Stomach smooth muscle (tissue), 2 donors: ENCODE data around the gene PMEPA1.

ENCODE experiments used
- H3K27ac ChIP-seq: one replicate; pipeline ENCODE4 v1.7.0; 2013; ENCODE audit warnings: mild to moderate bottlenecking, low read length, inconsistent platforms
- H3K27me3 ChIP-seq, 2 donors: one replicate each; pipeline ENCODE4 v1.7.0; 2013; ENCODE audit warnings: low read length in 2 of 2; ENCODE audit not compliant: insufficient read depth in 2 of 2, control insufficient read depth in 1 of 2
- H3K36me3 ChIP-seq, 2 donors: one replicate each; pipeline ENCODE4 v1.7.0; 2013; ENCODE audit warnings: low read length in 2 of 2; ENCODE audit not compliant: control insufficient read depth in 2 of 2, insufficient read depth in 2 of 2
- H3K4me1 ChIP-seq: one replicate; pipeline ENCODE4 v1.7.0; 2013; ENCODE audit warnings: low read length; ENCODE audit not compliant: control insufficient read depth, insufficient read depth
- H3K4me3 ChIP-seq, 2 donors: one replicate each; pipeline ENCODE4 v1.7.0; 2013; ENCODE audit warnings: low read length in 2 of 2
- H3K9ac ChIP-seq, 2 donors: one replicate each; pipeline ENCODE4 v1.7.0; 2013; ENCODE audit warnings: low read length in 2 of 2, mild to moderate bottlenecking in 1 of 2
- H3K9me3 ChIP-seq, 2 donors: one replicate each; pipeline ENCODE4 v1.7.0; 2013; ENCODE audit warnings: low read length in 2 of 2; ENCODE audit not compliant: control insufficient read depth in 2 of 2
- donor health status: healthy.
- donor health status: Pancreatic carcinoma.

Gene PMEPA1

DNA sequence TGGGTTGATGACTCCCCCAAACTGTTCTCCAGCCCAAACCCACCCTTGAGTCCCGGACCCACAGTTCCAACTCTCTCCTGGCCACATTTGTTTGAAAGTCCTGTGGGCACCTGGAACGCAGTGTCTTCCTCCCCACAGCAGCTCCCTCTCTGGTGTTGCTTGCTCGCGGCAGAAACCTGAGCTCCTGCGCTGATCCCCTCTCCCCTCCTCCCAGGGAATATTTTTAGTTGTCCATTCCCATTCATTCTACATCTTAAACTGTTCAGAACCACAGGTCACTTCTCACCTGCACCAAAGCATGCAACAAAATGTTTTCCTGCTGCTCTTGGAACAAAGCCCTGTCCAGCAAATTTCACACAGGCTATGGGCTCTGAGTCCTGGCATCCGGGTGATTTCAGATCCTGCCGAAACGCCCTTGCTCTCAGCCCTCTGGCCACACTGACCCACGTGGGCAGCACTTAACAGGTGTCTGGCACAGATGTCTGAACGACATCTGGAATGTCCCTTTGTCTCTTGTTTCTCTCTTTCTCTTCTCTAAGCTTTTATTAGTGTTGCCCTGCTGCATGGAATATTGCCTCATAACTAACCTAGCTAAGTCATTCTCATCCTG is 27.0 kb upstream of the PMEPA1 start:
- Histone ChIP-seq H3K9me3 (no peaks in the 10 kb centered on the region), H3K4me1 (no peaks in the 10 kb centered on the region), H3K36me3 (no peaks in the 10 kb centered on the region), H3K4me3 (no peak overlapping the region), H3K9ac (no peak overlapping the region), H3K27me3 (no peaks in the 10 kb centered on the region), H3K27ac (no peak overlapping the region)

DNA sequence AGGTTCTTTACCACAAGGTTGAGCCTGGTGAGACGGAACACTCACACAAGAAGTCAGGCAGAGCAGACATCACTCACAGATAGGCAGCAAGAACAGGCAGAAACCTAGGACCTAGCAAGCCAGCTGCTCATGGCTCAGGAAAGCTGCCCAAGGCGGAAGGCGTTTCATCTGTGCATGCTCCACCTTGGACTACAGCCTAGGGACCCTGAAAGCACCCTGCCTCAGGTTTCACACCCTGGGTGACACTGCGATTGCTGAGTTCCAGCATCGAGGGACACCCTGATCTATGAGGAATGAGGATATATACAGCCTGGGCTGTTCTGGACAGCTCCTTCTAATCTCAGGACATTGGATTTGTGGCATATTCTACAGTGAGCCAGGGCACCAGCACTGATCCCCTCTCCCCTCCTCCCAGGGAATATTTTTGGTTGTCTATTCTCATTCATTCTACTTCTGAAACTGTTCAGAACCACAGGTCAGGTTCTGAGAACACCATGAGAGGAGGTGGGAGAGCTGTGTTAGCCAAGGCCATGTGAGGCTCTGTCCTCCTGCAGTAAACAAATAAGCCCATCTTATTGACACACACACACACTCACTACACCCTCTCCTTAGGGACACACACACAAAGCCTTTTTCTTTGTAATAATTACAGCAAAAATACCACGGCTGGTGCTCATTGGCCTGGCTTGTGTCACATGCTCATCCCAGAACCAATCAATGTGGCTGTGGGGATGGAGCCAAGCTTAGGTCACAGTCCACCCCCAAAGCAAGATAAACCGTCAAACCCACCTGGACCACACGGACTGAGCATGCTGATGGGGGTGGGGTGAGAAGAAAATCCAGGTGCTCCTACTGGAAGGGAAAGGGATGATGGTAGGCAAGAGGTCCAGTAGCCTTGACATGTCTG is 26.3 kb upstream of the PMEPA1 start:
- Histone ChIP-seq H3K27ac (no peak overlapping the region), H3K9ac (no peak overlapping the region), H3K9me3 (no peaks in the 10 kb centered on the region), H3K4me1 (no peaks in the 10 kb centered on the region), H3K27me3 (no peaks in the 10 kb centered on the region), H3K36me3 (no peaks in the 10 kb centered on the region), H3K4me3 (no peak overlapping the region)

DNA sequence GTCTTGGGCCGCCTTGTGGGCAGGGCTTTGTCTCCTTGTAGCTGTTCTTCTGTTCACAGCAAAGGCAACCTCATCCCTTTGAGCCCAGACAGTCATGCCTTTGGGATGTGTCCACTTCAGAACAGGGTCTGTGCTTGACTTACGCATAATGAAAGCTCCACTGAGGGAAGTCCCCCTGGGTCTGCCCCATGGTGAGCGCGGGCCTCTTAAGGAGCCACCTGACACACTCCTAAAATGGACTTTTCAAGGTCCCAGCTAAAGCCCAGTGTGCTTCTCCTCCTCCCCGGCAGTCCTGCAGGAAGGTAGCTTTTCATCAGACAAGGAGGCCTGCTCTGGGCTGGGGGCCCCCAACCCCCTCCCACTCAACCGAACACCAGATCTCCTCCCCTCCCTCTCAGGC is 24.9 kb upstream of the PMEPA1 start:
- Histone ChIP-seq H3K27me3 (no peaks in the 10 kb centered on the region), H3K4me3 (no peak overlapping the region), H3K9me3 (no peaks in the 10 kb centered on the region), H3K9ac (no peak overlapping the region), H3K4me1 (no peaks in the 10 kb centered on the region), H3K27ac (no peak overlapping the region), H3K36me3 (no peaks in the 10 kb centered on the region)

GRCh38 chr20:57732226-57732625 is 22.4 kb upstream of the PMEPA1 start:
- Histone ChIP-seq H3K9ac (no peak overlapping the region), H3K27ac (no peak overlapping the region), H3K9me3 (no peaks in the 10 kb centered on the region), H3K4me1 (no peaks in the 10 kb centered on the region), H3K4me3 (no peak overlapping the region), H3K36me3 (no peaks in the 10 kb centered on the region), H3K27me3 (no peaks in the 10 kb centered on the region)

GRCh38 chr20:57728762-57729161 is 18.9 kb upstream of the PMEPA1 start:
- Histone ChIP-seq H3K27ac (no peak overlapping the region), H3K9me3 (no peaks in the 10 kb centered on the region), H3K9ac (no peak overlapping the region), H3K4me1 (no peaks in the 10 kb centered on the region), H3K36me3 (no peaks in the 10 kb centered on the region), H3K4me3 (no peak overlapping the region), H3K27me3 (no peaks in the 10 kb centered on the region)

- H3K4me1 ChIP-seq, result no peaks in the 10 kb centered on the region
- H3K9ac ChIP-seq, result no peak overlapping the region
- no peaks in the 10 kb centered on the region for H3K27me3 ChIP-seq
- H3K4me3 ChIP-seq, result no peak overlapping the region
- H3K9me3 ChIP-seq, result no peaks in the 10 kb centered on the region
- H3K36me3 ChIP-seq, result no peaks in the 10 kb centered on the region
- no peak overlapping the region for H3K27ac ChIP-seq
Observed at GRCh38 chr20:57727863-57728262, 18.0 kb upstream of the PMEPA1 start.

- Histone ChIP-seq H3K9ac (no peak overlapping the region), H3K27ac (no peak overlapping the region), H3K9me3 (no peaks in the 10 kb centered on the region), H3K4me3 (no peak overlapping the region), H3K4me1 (no peaks in the 10 kb centered on the region), H3K36me3 (no peaks in the 10 kb centered on the region), H3K27me3 (no peaks in the 10 kb centered on the region)
Observed at GRCh38 chr20:57725636-57726035, 15.8 kb upstream of the PMEPA1 start.

DNA sequence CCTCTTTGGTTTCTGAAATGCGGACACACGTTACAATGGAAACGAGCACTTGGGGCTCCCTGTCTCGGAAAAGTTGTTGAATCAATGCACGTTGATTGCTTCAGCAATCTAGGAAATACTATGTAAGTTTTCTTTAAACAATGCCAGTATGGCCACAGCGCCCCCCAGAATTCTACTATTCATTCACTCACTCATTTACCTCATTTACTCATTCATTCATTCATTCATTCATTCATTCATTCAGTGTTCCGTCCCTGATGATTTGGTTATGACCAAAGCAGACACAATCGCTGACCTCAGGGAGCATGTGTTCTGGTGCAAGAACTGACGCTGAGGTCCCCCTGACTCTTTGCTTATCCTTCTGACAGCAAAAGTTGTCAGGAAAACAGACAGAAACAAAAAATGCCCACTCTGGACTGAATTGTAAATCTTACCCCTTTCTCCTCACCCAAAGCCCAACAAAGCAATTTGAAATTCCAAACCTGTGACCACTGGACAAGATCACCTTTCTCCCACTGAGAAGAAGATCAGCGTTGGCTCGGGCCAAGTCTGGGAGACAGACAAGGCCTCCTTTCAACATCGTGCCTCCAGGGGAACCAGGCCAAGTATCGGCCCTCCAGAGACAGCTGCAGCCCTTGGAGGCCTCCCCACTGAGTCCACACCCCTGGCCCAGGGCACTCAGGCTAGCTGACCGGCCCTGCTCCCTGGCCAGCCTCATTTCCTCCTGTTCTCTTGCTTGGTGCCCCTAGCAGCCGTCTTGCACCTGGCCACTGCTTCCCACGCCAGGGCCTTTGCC is 15.0 kb upstream of the PMEPA1 start:
- H3K36me3 ChIP-seq, result no peaks in the 10 kb centered on the region
- H3K27ac ChIP-seq, result no peak overlapping the region
- H3K4me1 ChIP-seq, result no peaks in the 10 kb centered on the region
- no peaks in the 10 kb centered on the region for H3K9me3 ChIP-seq
- no peaks in the 10 kb centered on the region for H3K27me3 ChIP-seq
- no peak overlapping the region for H3K9ac ChIP-seq
- H3K4me3 ChIP-seq, result no peak overlapping the region

GRCh38 chr20:57723816-57724215 is 14.0 kb upstream of the PMEPA1 start:
- no peak overlapping the region for H3K9ac ChIP-seq
- no peaks in the 10 kb centered on the region for H3K9me3 ChIP-seq
- peaks cover 3% of the 10 kb centered on the region for H3K4me1 ChIP-seq
- H3K27me3 ChIP-seq, result no peaks in the 10 kb centered on the region
- no peaks in the 10 kb centered on the region for H3K36me3 ChIP-seq
- no peak overlapping the region for H3K4me3 ChIP-seq
- H3K27ac ChIP-seq, result no peak overlapping the region

GRCh38 chr20:57719951-57720350 is 10.1 kb upstream of the PMEPA1 start:
- H3K9ac ChIP-seq, result no peak overlapping the region
- H3K4me1 ChIP-seq, result peaks cover 25% of the 10 kb centered on the region
- no peaks in the 10 kb centered on the region for H3K9me3 ChIP-seq
- H3K36me3 ChIP-seq, result no peaks in the 10 kb centered on the region
- H3K27me3 ChIP-seq, result no peaks in the 10 kb centered on the region
- no peak overlapping the region for H3K4me3 ChIP-seq
- H3K27ac ChIP-seq, result no peak overlapping the region
